ENCODE data around the gene TNK2.

The TNK2 gene

GRCh38 chr3:195860456-195860855, 47.9 kb downstream of the TNK2 start:
- TF ChIP-seq CTCF (conservative IDR thresholded peaks at IDR 0.05; ENCODE audit: low read depth, low read length): no peak
- no peak overlapping the region for H3K4me3 ChIP-seq (ENCODE audit: low read depth, low read length)
- DNase-seq (ENCODE audit: low read depth): no peak

- no peak overlapping the region for H3K4me3 ChIP-seq (ENCODE audit: low read depth, low read length)
- no peak for DNase-seq (ENCODE audit: low read depth)
- no peak for TF ChIP-seq CTCF (conservative IDR thresholded peaks at IDR 0.05; ENCODE audit: low read depth, low read length)
Measured at GRCh38 chr3:195859846-195860411, 48.4 kb downstream of the TNK2 start.

GRCh38 chr3:195859061-195859845, 49.1 kb downstream of the TNK2 start:
- peak; percentile 99 for TF ChIP-seq CTCF (conservative IDR thresholded peaks at IDR 0.05; ENCODE audit: low read depth, low read length)
- DNase-seq (ENCODE audit: low read depth): peak; percentile 66
- H3K4me3 ChIP-seq (ENCODE audit: low read depth, low read length): no peak overlapping the region

- TF ChIP-seq CTCF (conservative IDR thresholded peaks at IDR 0.05; ENCODE audit: low read depth, low read length): no peak
- no peak overlapping the region for H3K4me3 ChIP-seq (ENCODE audit: low read depth, low read length)
- no peak for DNase-seq (ENCODE audit: low read depth)
Measured at GRCh38 chr3:195856410-195857084, 51.8 kb downstream of the TNK2 start.

- no peak overlapping the region for H3K4me3 ChIP-seq (ENCODE audit: low read depth, low read length)
- no peak for DNase-seq (ENCODE audit: low read depth)
- no peak for TF ChIP-seq CTCF (conservative IDR thresholded peaks at IDR 0.05; ENCODE audit: low read depth, low read length)
Measured at GRCh38 chr3:195855471-195856409, 52.6 kb downstream of the TNK2 start.

GRCh38 chr3:195854628-195855294, 53.6 kb downstream of the TNK2 start:
- no peak overlapping the region for H3K4me3 ChIP-seq (ENCODE audit: low read depth, low read length)
- TF ChIP-seq CTCF (conservative IDR thresholded peaks at IDR 0.05; ENCODE audit: low read depth, low read length): no peak
- no peak for DNase-seq (ENCODE audit: low read depth)
